NCI-H146 treated with DMSO at 0.1 percent for 48 hours (cell line): Measurements from ENCODE around the gene PABPN1.

ENCODE experiments used
- DNase-seq: peaks from one replicate; lab custom pipeline; 2025; ENCODE audit not compliant: unreplicated experiment; lab: John Stamatoyannopoulos, UW

The PABPN1 gene

DNA sequence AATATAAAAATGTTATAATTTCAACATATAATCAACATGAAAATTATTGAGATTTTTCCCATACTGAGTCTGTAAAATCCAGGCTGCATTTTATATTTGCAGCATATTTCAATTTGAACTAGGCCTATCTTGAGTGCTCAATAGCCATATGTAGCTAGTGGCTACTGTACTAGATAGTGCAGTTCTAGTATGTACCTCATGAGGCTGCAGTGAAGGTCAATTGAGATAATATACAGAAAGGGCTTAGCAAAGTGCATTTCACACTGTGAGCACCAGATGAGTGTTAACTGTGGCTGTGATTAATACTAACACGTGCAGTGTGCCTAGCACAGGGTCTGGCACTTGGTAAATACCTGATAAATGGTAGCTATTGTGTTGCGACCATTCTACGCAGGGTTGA, 36.8 kb downstream of the PABPN1 start:
- DNase-seq, result no peak

DNA sequence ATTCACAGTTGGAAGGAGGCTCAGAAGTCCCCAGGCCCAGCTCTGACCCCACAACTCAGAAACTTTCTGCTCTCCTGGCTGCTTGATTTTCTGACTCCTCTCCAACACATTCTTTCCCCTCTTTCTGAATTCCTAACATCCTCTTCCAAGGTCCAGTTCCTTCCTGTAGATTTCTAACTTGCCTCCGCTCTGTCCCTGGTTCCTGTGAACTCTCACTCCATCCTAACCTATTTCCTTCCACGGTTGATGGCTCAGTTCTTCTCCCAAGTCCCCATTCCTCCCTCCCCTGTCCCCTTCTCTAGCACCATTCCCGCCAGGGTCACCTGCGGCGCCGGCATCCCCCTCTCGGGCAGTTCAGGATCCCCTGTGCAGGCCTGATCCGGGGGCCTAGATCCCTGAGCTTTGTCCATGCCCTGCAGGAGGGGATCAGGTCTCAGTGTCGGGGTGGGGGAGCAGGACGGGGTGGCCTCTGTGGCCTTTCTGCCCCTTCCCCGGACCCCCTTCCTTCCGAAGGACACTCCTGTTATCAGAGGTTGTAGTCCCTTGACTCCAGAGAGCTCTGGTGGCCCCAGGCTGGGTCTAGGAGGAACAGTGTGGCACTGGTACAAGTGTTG, 37.4 kb downstream of the PABPN1 start:
- no peak for DNase-seq

DNA sequence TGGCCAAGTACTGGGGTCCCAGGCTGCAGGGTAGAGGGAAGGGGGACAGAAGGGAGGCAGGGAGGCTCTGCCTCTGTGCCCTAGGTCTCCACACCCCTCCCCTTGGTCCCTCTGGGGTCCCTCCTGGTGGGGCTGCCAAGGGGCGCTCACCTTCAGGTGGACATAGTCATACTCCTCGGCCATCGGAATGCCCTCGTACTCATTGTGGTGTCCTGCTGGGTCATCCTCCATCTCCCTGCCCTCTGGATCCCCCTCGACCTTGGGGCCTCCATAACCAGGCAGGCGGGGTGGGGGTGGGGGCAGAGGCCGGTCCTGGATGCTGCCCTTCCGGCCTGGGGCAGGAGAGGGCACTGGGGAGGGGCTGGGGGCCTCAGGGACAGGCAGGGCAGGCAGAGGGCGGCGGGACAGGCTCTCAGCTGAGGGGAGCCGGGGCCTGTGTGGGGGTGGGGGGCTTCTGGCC, 37.9 kb downstream of the PABPN1 start:
- DNase-seq, result no peak

DNA sequence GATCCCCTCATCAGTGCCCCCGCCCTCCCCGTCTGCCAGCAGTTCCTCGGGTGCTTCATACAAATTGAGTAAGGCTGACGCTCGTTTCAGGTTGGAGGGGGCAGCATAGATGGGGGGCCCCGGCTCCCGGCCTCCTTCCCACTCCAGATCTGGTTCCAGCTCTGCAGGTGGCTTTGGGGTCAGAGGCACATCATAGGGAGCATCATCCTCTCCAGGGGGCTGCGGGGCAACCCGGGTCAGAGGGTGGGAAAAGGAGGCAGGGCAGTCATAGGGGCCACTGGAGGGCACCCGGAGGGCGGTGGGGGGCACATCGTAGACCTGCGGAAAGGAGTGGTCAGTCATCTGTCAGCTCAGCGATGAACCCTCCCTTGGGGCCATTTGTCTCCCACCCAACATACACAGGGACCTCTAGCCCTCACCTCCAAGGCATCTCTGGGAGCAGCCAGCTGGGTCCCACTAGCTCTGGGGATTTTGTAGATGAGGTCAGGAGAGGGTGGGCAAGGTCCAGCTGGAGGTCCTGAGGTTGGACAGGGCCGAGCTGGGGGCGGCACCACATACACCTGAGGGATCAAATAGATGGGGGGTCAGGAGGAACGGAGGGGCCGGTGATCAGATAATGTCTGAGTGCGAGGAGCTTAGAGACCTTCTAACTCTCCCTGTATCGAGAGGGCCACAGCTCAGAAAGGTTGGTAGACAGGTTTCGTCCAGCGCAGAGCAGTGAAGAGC, 38.6 kb downstream of the PABPN1 start:
- DNase-seq, result no peak

DNA sequence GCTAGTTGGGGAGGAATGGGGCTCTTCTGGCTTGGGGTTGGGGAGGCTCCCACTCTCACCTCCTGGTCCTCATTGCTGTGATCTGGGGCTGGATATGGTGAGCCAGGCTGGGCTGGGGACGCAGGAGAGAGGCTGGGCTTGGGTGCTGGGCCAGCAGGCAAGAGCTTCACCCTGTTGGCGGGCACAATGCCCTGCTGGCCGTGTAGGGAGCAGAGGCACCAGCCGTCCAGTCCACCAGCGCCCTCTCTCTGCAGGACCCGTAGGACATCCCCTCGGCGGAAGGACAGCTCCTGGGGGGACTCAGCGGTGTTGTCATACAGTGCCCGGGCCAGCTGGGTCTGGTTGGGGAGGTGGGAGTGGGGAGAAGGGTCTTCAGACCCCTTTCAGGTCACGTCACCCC, 39.2 kb downstream of the PABPN1 start:
- DNase-seq, result no peak

DNA sequence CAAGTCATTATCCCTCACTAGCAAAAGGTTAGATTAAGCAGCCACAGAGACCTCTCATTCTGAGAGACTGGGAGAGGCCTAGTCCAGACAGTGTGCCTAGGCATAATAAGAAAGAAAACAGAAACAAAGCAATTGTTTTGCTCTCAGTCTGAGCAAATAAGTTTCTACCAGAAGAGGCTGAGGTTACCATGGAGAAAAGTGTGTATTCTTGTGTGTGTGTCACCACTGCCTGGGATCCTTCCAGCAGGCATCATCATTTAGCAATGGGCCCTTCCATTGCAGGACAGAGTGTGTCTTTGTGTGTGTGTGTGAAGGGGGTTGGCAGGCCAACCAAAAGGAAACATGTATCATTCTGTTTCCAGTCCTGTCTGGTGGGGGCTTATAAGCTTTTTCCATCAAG, 40.1 kb downstream of the PABPN1 start:
- no peak for DNase-seq

DNA sequence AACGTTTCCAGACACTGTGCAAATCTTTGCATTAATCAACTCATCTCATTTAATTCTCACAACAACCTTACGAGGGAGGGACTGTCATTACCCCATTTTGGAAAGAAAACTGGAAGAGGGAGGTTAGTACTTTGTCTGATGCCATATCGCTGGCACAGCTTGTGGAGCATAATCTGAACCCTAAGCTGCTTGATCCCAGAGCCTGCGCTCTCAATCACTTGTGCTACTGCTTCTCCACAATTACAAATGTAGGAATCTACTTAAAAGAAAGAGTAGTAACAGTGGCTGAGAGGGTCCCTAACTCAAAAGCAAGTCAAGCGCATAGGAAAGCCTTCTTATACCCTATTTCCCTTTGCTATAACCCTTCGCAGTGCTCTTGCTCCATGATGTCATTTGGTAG, 40.5 kb downstream of the PABPN1 start:
- no peak for DNase-seq

DNA sequence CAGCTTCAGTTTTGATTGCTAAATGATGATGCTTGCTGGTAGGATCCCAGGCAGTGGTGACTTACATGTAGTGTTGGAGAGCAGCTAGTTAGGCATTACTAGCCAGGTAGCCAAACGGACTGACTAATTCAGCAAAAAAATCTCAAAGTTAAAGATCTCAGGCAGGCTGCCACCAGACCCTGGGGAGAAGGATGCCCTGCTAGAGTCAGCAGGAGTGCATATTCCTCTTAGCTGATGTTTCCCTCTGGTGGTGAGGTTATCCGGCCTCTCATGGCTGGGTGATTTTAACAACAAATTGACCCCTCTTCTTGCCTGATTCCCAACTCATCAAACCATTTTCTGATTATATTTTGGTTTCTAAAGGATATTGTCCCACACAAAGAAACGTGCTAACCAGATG, 40.9 kb downstream of the PABPN1 start:
- DNase-seq, result no peak

DNA sequence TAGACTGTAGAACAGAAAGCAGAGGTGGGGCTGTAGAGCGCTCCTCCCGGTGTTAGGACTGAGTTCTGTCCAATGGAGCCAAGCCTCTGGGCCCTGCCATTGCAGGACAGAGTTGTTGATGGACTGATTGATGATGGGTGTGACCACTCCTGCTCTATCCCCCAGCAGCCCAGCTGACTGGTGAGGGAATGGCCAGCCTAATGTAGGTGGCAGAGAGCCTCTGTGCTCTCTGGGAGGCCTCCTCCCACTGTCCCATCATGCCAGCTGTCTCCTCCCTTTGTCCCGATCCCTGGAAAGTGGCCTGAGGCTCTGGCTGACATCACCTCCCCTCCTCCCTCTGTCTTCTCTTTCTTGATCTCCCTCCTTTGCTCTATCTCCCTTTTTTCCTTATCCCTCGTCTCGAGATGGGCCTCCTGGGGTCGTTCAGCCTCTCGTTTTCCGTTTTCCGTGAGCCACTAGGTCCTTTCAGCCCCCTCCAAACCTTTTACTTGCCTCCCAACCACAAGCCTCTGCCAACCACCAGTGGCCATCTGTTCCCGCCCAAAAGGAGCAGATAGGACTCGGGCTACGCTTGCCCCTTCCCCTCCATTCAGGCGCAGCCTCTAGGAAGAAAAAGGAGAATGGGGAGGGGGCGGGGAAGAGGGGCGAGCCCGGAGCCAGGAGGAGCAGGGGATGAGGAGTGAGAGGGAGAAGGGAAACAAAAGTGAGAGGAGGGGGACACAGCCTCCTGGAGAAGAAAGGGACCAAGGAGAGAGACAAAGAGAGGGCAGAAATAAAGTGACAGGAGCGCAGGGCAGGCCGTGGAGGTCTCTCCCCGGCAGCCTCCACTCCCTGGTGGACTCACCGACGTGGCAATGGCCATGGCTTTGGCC, 43.1 kb downstream of the PABPN1 start:
- DNase-seq, result no peak

DNA sequence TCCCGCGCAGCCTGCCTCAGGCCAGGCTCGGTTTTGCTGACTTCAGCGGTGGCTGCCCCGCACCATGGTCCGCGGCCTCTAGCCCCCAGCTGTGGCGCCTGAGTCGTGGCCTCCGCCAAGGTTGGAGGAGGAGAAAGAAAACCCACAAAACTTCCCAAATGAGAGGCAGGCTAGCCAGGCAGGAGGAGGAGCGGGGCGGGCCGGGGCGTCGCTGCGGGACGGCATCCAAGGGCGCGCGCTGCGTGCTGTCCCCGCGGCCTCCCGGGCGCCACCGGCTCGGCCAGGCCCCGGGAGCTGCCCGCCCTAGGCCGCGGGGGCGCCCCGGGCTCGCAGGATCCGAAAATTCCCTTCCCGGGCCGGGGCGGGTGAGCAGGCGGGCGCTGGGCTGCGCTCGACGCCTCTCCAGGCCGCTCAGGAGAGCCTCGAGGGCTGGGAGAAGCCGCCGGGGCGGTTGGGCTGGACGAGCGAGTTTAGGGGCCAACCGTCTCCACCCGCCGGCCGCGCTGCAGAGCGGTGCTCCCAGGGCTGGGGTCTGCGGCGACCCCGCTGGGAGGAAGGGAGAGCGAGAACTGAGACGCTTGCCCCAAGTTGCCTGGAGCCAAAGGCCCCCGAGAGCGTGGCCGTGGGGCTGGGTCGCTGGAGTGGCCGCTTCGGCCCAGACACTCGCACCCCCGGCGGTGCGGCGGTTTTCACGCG, 43.9 kb downstream of the PABPN1 start, which contains the start of gene EFS:
EFS (minus strand) TSS at position 137 of the 696 bp plus-strand sequence. CDS start 147 bp downstream, outside the sequence.
- DNase-seq, result no peak

DNA sequence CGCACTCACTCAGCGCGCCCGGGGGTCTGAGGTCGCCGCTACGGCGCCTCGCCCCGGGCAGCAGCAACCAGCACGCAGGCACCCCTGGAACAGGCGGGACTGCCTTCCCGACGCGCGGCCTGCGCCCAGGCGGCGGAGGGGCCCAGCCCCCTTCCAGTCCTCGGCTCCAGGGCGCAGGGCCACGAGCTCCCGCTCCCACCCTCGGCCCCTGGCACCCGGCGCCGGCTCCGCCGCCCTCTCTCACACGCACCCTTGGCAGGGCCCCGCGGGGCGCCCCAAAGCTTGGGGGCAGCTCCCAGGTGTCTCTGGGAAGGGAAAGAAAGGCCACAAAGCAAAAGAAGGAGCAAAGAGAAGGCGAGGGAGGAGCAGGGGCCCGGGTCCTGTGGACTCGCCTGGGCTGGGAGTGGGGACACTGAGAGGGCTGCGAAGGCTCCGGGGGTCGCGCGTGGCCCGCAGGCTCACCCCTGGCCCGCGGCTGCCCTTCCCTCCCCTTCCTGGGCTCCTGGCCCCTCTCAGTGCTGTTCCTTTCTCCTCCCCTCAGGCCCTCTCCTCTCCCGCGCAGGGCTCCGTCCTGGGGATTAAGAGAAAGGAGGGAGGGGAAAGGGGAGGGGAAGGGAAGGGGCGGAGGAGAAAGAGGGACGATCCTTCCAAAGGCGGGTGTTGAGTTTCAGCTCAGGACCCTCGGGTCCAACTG, 44.6 kb downstream of the PABPN1 start:
- no peak for DNase-seq

DNA sequence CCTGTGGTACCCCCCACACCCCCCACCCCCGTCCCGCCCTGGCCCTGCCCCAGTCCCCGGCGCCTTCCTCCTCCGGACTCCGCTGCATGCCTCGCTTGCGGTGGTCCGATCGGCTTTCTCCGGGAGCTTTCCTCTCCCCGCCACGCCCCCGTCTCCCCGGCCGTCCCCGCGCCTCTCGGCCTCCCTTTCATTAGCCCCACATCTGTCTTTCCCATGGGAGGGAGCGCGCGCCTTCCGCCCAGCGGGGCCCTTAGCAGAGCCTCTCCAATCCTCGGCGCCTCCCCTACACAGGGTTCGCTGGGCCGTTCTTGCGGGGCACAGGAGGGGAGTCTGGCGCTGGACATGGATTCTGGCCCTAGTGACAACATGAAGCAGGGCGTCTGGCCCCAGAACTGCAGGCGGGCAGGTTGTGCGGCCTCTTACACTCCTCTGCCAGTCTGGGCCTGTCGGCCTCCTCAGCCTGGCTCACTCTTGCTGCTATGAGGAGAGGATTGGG, 45.2 kb downstream of the PABPN1 start:
- no peak for DNase-seq

DNA sequence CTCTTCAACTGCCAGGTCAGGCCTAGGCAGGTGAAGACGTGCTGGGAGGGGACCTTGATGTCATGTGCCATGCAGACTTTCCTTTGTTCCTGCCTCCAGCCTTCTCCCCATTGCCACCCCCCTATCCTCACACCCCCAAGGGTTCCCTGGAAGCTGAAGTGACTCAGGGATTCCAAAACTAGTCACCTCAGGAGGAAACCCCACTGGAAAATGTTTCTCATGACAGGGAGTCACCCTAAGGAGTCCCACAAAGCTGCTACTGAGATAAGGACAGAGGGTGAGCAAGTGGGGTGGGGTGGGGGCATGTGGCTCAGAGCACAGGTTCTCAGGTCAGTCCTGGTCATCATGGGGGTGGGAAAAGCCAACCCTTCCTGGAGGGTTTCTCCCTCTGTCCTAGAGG, 49.0 kb downstream of the PABPN1 start:
- DNase-seq, result no peak

DNA sequence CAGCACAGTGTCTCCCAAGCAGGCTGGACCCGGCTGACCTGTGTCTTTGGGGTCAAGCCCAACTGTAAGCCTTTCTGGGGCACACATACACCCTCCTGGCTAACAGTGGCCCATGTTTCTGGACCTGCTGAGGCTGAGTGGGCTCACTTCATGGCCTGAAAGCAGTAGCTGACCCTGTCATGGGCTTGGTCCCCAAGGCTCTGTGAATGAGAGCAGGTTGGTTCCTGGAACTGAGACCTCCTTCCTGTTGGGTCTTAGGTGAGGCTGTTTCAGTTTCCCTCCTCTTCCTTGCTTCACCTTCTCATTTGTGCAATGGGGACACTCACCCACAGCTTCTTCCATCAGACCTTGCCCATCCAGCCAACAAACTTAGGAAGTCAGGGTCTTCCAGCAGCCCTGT, 50.6 kb downstream of the PABPN1 start:
- DNase-seq, result no peak

DNA sequence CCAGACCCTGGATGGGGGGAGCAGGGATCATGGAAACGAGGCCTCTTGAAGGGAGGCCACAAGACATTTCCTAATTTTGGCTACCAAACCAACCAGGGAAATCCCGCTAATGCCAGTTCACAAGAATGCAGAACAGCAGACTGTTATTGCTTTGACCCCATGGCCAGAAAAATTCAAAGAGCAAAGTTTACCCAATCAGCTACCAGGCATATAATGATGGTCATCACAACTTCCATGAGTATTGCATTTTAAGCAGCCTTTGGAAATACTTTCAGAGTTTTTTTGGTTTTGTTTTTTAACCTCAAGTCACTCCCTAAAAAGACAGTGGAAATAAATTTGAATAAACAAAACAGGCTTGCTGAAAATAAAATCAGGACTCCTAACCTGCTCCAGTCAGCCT, 51.3 kb downstream of the PABPN1 start, which contains the start of gene IL25:
IL25 (plus strand) TSS at position 301 of the 400 bp plus-strand sequence.
- no peak for DNase-seq

DNA sequence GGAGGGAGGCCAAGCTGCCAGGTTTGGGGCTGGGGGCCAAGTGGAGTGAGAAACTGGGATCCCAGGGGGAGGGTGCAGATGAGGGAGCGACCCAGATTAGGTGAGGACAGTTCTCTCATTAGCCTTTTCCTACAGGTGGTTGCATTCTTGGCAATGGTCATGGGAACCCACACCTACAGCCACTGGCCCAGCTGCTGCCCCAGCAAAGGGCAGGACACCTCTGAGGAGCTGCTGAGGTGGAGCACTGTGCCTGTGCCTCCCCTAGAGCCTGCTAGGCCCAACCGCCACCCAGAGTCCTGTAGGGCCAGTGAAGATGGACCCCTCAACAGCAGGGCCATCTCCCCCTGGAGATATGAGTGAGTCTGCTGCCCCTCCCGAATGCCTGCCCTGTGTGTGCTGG, 51.8 kb downstream of the PABPN1 start:
- DNase-seq, result no peak
